Keratinocyte (primary cell): ENCODE data around the gene RHCE.
"Not testable (repeated sequence)": the region's sequence is repeated elsewhere in the genome, so short reads cannot be mapped to it uniquely, and the experiment has no call there.

Experiments used
- EZH2 ChIP-seq: IDR thresholded peaks from one replicate; pipeline ENCODE4 v1.6.1; 2012; ENCODE audit warnings: inconsistent platforms, mild to moderate bottlenecking, low read length, moderate library complexity
- TF ChIP-seq, protein P1 (sequence below), 3 experiments: IDR thresholded peaks in 1 of 3; conservative IDR thresholded peaks in 1 of 3; optimal IDR thresholded peaks in 1 of 3; 2 replicates in 2 of 3; 3 replicates in 1 of 3; pipeline versions ENCODE3 to v1.5.1; 2011; ENCODE audit warnings: low read length in 3 of 3, mild to moderate bottlenecking in 3 of 3, moderate library complexity in 2 of 3, control low read depth in 1 of 3, inconsistent platforms in 1 of 3; ENCODE audit not compliant: insufficient read depth in 2 of 3; ENCODE audit errors: extremely low read depth in 1 of 3

- TF ChIP-seq, protein P1, sequence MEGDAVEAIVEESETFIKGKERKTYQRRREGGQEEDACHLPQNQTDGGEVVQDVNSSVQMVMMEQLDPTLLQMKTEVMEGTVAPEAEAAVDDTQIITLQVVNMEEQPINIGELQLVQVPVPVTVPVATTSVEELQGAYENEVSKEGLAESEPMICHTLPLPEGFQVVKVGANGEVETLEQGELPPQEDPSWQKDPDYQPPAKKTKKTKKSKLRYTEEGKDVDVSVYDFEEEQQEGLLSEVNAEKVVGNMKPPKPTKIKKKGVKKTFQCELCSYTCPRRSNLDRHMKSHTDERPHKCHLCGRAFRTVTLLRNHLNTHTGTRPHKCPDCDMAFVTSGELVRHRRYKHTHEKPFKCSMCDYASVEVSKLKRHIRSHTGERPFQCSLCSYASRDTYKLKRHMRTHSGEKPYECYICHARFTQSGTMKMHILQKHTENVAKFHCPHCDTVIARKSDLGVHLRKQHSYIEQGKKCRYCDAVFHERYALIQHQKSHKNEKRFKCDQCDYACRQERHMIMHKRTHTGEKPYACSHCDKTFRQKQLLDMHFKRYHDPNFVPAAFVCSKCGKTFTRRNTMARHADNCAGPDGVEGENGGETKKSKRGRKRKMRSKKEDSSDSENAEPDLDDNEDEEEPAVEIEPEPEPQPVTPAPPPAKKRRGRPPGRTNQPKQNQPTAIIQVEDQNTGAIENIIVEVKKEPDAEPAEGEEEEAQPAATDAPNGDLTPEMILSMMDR (optimal IDR thresholded peaks at IDR 0.05 in 1 of 3, IDR thresholded peaks at IDR 0.05 in 1 of 3, conservative IDR thresholded peaks at IDR 0.05 in 1 of 3; ENCODE audit: extremely low read depth in 1 of 3, insufficient read depth in 2 of 3, low read length in 3 of 3) = not testable (repeated sequence)
- not testable (repeated sequence) for TF ChIP-seq EZH2
Observed at GRCh38 chr1:25444604-25445003, 24.0 kb upstream of the RHCE start.
